Panc1 (cell line): Measurements from ENCODE around the gene RAD9A. TPM values are rescaled to one million over a fixed set of nuclear protein-coding genes. Genes with fewer than 3 reads are reported as not detected.

Experiments
- ATAC-seq: fragments of 200-7000 bp; cut with Tn5 transposase; 2 replicates; pipeline ENCODE4 v1.9.1; 2020; ENCODE audit warnings: mild to moderate bottlenecking, moderate library complexity
- BruUV-seq: library from RNA; stranded (reverse); fragments of 400-500 nt; replicated peaks from 2 replicates; lab custom pipeline; 2021; lab: Mats Ljungman, UMichigan
- CTCF ChIA-PET: fragments of 300-600 bp; sonication (Branson Sonifier 250); formaldehyde crosslinking; loops from one replicate; lab custom pipeline; 2022; ENCODE audit warnings: antibody characterized with exemption; lab: Charles Lee
- POLR2A ChIA-PET: fragments of 300-600 bp; sonication (Branson Sonifier 250); formaldehyde crosslinking; loops from one replicate; lab custom pipeline; 2022; ENCODE audit warnings: antibody characterized with exemption; lab: Charles Lee
- DNase-seq: peaks from one replicate; pipeline ENCODE4 v3.0.0-alpha.2; 2010; ENCODE audit warnings: low read depth, low spot score
- H3K27ac ChIP-seq: 2 replicates; pipeline ENCODE4 v1.5.1; 2011; ENCODE audit warnings: mild to moderate bottlenecking, low read length, inconsistent platforms
- H3K27me3 ChIP-seq: fragments of 200-500 bp; sonication (Bioruptor generic); 2 replicates; pipeline ENCODE4 v1.6.0; 2014; ENCODE audit warnings: low read length, inconsistent platforms; ENCODE audit not compliant: control insufficient read depth, insufficient read depth
- H3K36me3 ChIP-seq: fragments of 200-500 bp; sonication (Bioruptor generic); 2 replicates; pipeline ENCODE4 v1.5.1; 2014; ENCODE audit warnings: inconsistent platforms, mild to moderate bottlenecking, low read length, moderate library complexity; ENCODE audit not compliant: control insufficient read depth, insufficient read depth
- H3K4me1 ChIP-seq: 2 replicates; pipeline ENCODE4 v1.5.1; 2011; ENCODE audit warnings: inconsistent platforms, mild to moderate bottlenecking, low read length, moderate library complexity; ENCODE audit not compliant: control insufficient read depth, insufficient read depth
- H3K4me3 ChIP-seq, 2 experiments: 2 replicates each; pipeline ENCODE4 v1.5.1; 2011 to 2012; ENCODE audit warnings: low read depth in 2 of 2, low read length in 2 of 2, mild to moderate bottlenecking in 2 of 2, inconsistent platforms in 1 of 2, moderate library complexity in 1 of 2
- H3K9me3 ChIP-seq: fragments of 200-500 bp; sonication (Bioruptor generic); 2 replicates; pipeline ENCODE4 v1.5.1; 2014; ENCODE audit warnings: low read depth, mild to moderate bottlenecking, inconsistent platforms, low read length, moderate library complexity; ENCODE audit not compliant: control insufficient read depth, insufficient read depth
- POLR2AphosphoS5 ChIP-seq: IDR thresholded peaks from 2 replicates; pipeline ENCODE4 v1.6.1; 2012; ENCODE audit warnings: mild to moderate bottlenecking, low read depth, low read length, moderate library complexity
- SIN3A ChIP-seq: IDR thresholded peaks from 2 replicates; pipeline ENCODE4 v1.6.1; 2012; ENCODE audit warnings: low read depth, mild to moderate bottlenecking, low read length, moderate library complexity, borderline replicate concordance; ENCODE audit not compliant: insufficient read depth
- TCF7L2 ChIP-seq: IDR thresholded peaks from 2 replicates; pipeline ENCODE4 v1.6.1; 2011; ENCODE audit warnings: mild to moderate bottlenecking, low read depth, low read length, inconsistent platforms
- in situ Hi-C: cut with HindIII; loops from 2 replicates; pipeline ENCODE4 v1.10.0; 2016; ENCODE audit warnings: low sequenced_read_pairs, low pct_unique_long_range_greater_than_20kb
- intact Hi-C: fragments of 100-400 bp; cut with micrococcal nuclease; formaldehyde crosslinking; loops from one replicate; pipeline ENCODE4 v1.10.0; 2022; ENCODE audit not compliant: unreplicated experiment
- total RNA-seq: library from RNA; stranded (reverse); gene quantifications from one replicate; pipeline ENCODE4 v1.2.1, GENCODE V29; 2021; ENCODE audit not compliant: unreplicated experiment
- TF ChIP-seq, protein P1 (sequence below): fragments of 450-650 bp; IDR thresholded peaks from 2 replicates; pipeline ENCODE4 v1.5.1; 2017; ENCODE audit warnings: mild to moderate bottlenecking
- TF ChIP-seq, protein P2 (sequence below), 2 experiments: IDR thresholded peaks; 2 replicates each; pipeline ENCODE4 v1.6.1; 2011 to 2012; ENCODE audit warnings: low read depth in 2 of 2, control low read depth in 1 of 2, low read length in 1 of 2, mild to moderate bottlenecking in 1 of 2, moderate library complexity in 1 of 2; ENCODE audit not compliant: insufficient read depth in 1 of 2

Gene RAD9A
- total RNA-seq, 1 experiment from 2014 or later: 33.1 TPM

DNA sequence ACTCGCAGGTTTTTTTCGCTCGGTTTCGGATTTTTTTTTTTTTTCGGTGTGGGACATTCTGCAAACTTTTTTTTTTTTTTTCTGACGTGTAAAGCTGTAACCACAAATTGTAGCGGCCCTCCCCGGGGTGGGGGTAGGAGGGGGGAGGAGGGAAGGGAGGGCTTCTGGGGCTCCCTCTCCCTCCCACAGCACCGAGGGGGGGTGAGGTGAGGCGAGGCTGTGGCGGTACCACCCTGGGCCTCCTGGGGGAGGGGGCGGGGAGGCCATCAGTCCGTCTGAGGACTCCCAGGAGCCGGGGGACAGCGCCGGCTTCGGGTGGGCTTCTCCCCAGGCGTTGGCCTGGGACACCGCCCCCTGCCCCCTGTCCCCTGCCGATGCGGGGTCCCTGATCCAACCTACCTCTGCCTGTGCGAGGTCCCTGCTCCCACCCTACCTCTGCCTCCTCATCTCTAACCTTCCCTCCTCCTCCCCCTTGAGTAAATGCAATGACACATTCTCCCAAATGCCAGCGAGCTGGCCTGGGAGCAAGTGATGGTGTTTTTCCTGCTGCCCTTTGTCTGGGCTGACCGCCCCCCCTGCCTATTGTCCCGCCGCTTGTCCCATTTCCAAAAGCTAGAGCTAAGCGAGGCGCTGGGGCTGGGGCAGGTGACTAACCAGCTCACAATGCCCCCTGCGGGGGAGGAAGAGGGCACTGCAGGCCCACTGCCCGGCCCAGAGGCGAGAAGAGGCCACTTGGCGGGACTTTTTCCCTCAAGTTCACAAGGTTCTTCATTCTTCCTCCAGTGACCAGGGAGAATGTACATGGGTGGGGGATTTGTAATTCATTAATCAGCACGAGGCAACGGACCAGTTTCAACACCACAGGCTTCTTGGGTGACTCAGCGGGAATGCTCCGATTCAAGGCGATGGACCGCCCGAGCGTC, 17.9 kb upstream of the RAD9A start:
- TF ChIP-seq, protein P1, sequence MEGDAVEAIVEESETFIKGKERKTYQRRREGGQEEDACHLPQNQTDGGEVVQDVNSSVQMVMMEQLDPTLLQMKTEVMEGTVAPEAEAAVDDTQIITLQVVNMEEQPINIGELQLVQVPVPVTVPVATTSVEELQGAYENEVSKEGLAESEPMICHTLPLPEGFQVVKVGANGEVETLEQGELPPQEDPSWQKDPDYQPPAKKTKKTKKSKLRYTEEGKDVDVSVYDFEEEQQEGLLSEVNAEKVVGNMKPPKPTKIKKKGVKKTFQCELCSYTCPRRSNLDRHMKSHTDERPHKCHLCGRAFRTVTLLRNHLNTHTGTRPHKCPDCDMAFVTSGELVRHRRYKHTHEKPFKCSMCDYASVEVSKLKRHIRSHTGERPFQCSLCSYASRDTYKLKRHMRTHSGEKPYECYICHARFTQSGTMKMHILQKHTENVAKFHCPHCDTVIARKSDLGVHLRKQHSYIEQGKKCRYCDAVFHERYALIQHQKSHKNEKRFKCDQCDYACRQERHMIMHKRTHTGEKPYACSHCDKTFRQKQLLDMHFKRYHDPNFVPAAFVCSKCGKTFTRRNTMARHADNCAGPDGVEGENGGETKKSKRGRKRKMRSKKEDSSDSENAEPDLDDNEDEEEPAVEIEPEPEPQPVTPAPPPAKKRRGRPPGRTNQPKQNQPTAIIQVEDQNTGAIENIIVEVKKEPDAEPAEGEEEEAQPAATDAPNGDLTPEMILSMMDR: no peak; the same call in 1 of the 2 replicates
- TF ChIP-seq TCF7L2 (peak; percentile 46; the same call in 1 of the 2 replicates), POLR2AphosphoS5 (peak; percentile 80; the same call in 1 of the 2 replicates), SIN3A (0 out of 2 replicates have a peak, but pooled peaks have one; percentile 22)
- TF ChIP-seq, protein P2, sequence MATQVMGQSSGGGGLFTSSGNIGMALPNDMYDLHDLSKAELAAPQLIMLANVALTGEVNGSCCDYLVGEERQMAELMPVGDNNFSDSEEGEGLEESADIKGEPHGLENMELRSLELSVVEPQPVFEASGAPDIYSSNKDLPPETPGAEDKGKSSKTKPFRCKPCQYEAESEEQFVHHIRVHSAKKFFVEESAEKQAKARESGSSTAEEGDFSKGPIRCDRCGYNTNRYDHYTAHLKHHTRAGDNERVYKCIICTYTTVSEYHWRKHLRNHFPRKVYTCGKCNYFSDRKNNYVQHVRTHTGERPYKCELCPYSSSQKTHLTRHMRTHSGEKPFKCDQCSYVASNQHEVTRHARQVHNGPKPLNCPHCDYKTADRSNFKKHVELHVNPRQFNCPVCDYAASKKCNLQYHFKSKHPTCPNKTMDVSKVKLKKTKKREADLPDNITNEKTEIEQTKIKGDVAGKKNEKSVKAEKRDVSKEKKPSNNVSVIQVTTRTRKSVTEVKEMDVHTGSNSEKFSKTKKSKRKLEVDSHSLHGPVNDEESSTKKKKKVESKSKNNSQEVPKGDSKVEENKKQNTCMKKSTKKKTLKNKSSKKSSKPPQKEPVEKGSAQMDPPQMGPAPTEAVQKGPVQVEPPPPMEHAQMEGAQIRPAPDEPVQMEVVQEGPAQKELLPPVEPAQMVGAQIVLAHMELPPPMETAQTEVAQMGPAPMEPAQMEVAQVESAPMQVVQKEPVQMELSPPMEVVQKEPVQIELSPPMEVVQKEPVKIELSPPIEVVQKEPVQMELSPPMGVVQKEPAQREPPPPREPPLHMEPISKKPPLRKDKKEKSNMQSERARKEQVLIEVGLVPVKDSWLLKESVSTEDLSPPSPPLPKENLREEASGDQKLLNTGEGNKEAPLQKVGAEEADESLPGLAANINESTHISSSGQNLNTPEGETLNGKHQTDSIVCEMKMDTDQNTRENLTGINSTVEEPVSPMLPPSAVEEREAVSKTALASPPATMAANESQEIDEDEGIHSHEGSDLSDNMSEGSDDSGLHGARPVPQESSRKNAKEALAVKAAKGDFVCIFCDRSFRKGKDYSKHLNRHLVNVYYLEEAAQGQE (IDR thresholded peaks at IDR 0.05; ENCODE audit: insufficient read depth in 1 of 2, low read depth in 2 of 2, low read length in 1 of 2): no peak
- ChIA-PET CTCF (interaction anchor here (0.5 to 6.9 kb wide), 5 partner anchors 7 to 198 kb away, joined by 5 to 58 read pairs (median 19); no protein-coding TSS in a partner anchor), POLR2A (interaction anchor here (0.8 to 2.2 kb wide), 5 partner anchors 8 to 28 kb away, joined by 6 to 32 read pairs (median 11); partner anchors contain the start of genes POLD4 and PPP1CA)
- peak; percentile 80 for DNase-seq
- no TSS peak for BruUV-seq
- no peaks in the 10 kb centered on the region; the same call in 1 of the 2 replicates for H3K36me3 ChIP-seq
- peak overlapping the region; percentile 98 for H3K27ac ChIP-seq
- intact Hi-C loops (no loop called here), in situ Hi-C loops (no loop called here)
- no peaks in the 10 kb centered on the region for H3K27me3 ChIP-seq
- H3K4me1 ChIP-seq: peaks cover 71% of the 10 kb centered on the region
- H3K9me3 ChIP-seq: no peaks in the 10 kb centered on the region
- ATAC-seq: peak; percentile 67
- peak overlapping the region; percentile 65 to 69 for H3K4me3 ChIP-seq

DNA sequence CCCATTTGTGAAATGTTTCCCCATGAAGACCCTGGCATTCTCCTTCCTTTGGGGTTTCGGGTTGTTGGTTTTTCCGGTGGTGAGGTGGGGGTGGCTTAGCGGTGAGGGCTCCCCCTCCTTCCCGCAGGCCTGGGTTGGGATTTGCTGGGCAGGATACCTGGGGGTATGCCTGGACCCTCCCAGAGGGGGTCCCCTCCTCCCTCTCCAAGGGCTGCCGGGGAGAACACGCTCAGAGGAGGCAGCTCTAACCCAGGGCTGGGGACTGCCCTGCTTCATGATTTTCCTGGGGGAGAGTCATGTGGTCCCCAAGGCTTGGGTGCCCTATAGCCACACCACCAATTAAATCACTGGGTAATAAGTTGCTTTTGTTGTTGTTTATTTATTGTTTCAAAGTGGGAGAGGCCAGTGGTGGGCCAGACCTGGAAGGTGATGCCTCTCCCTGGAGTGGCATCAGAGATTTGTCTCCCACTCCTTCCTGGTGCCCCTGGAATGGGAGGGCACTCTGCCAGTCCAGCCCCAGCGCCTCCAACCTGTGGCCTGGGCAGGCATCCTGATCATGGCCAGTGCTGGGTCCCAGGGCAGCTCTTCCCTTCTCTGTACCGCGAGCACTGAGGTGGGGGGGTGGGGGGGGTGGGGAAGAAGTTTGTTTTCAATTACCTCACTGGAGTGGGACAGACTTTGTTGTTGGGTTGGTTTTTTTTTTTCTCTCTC, 17.1 kb upstream of the RAD9A start:
- BruUV-seq: TSS peak; percentile 94
- Histone ChIP-seq H3K4me1 (peaks cover 75% of the 10 kb centered on the region), H3K27ac (peak overlapping the region; percentile 98), H3K9me3 (no peaks in the 10 kb centered on the region), H3K27me3 (no peaks in the 10 kb centered on the region), H3K4me3 (peak overlapping the region; percentile 65 to 69), H3K36me3 (no peaks in the 10 kb centered on the region; the same call in 1 of the 2 replicates)
- in situ Hi-C loops (no loop called here), intact Hi-C loops (no loop called here)
- no peak for TF ChIP-seq TCF7L2
- TF ChIP-seq SIN3A: no peak
- TF ChIP-seq, protein P1: no peak
- no peak for TF ChIP-seq POLR2AphosphoS5
- TF ChIP-seq, protein P2 (IDR thresholded peaks at IDR 0.05; ENCODE audit: insufficient read depth in 1 of 2, low read depth in 2 of 2, low read length in 1 of 2): no peak
- ChIA-PET CTCF (interaction anchor here (0.5 to 6.9 kb wide), 5 partner anchors 6 to 108 kb away, joined by 4 to 58 read pairs (median 12); no protein-coding TSS in a partner anchor), POLR2A (interaction anchor here (0.7 to 2.2 kb wide), 4 partner anchors 7 to 253 kb away, joined by 3 to 32 read pairs (median 9); partner anchors contain the start of gene POLD4)
- DNase-seq (no peak), ATAC-seq (peak; percentile 6; the same call in 1 of the 2 replicates)
